Measurements from ENCODE around the gene HIBCH.
"Not testable (repeated sequence)": the region's sequence is repeated elsewhere in the genome, so short reads cannot be mapped to it uniquely, and the experiment has no call there.

The HIBCH gene

GRCh38 chr2:190311893-190312634 lies 7.6 kb downstream of the HIBCH start:
- DNase-seq (ENCODE audit: low spot score) = no peak
- Histone ChIP-seq H3K4me3 (no peak overlapping the region), H3K27ac (no peak overlapping the region)
- TF ChIP-seq CTCF (IDR thresholded peaks at IDR 0.05) = no peak

DNA sequence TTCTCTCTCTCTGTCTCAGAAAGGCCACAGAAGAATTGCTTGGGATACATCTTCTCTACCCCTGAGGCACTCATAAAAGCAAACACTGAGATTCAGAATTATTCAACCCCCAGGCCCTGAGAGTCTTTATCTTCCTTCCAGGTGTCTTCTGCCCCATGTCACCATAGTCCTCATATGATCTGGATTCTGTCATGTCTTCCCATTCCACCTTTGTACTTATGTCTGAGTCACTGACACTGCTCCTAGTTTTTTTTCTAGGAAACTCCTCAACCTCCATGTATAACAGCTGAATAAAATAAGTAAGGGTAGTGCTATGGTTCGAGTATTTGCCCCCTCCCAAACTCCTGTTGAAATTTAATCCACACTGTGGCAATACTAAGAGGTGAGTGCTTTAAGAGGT lies 11.6 kb downstream of the HIBCH start:
- no peak for DNase-seq (ENCODE audit: low spot score)
- Histone ChIP-seq H3K27ac (no peak overlapping the region), H3K4me3 (no peak overlapping the region)
- TF ChIP-seq CTCF (IDR thresholded peaks at IDR 0.05) = no peak

- DNase-seq (ENCODE audit: low spot score) = no peak
- H3K4me3 ChIP-seq = no peak overlapping the region
- TF ChIP-seq CTCF (IDR thresholded peaks at IDR 0.05) = no peak
- no peak overlapping the region for H3K27ac ChIP-seq
These were observed 15.2 kb downstream of the HIBCH start for GRCh38 chr2:190304404-190304803.

DNA sequence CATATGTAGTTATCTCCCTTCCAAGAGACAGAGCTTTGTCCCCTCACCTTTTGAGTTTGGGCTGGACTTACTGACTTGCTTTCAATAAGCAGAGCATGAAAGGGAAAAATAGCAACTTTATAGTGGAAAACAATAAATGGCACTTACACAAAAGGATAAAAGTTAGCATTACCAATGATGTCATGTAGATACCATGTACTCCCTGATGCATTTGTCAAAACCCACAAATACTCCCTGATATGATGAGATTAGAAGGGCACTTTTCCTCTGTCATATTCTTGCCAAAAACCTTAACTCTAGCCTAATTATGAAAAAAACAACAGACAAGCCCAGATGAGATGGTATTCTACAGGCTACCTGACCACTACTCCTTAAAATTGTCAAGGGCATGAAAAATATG lies 16.0 kb downstream of the HIBCH start:
- no peak for TF ChIP-seq CTCF (IDR thresholded peaks at IDR 0.05)

DNA sequence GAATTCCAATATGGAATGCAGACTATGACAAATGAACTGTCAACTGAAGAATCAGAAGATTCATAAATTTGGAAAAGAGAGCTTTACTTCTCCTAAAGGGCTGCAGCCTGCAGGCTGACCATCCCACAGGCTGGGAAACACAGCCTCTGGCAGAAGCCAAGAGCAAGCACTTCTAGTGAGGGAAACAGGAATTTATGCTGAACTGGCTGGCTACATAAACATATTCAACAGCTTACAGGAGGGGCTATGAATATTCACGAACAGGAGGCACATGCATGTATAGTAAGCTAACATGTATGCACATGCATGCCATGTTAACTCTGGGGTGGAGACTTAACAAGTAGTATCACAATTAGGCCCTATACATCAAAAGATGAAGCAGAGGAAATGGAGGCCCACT lies 17.6 kb downstream of the HIBCH start:
- Histone ChIP-seq H3K4me3 (no peak overlapping the region), H3K27ac (no peak overlapping the region)
- TF ChIP-seq CTCF (IDR thresholded peaks at IDR 0.05) = no peak
- no peak for DNase-seq (ENCODE audit: low spot score)

More for the DNA sequence above, 16.0 kb downstream of the HIBCH start:
- no peak overlapping the region for H3K4me3 ChIP-seq
- H3K27ac ChIP-seq = no peak overlapping the region
- DNase-seq (ENCODE audit: low spot score) = no peak

DNA sequence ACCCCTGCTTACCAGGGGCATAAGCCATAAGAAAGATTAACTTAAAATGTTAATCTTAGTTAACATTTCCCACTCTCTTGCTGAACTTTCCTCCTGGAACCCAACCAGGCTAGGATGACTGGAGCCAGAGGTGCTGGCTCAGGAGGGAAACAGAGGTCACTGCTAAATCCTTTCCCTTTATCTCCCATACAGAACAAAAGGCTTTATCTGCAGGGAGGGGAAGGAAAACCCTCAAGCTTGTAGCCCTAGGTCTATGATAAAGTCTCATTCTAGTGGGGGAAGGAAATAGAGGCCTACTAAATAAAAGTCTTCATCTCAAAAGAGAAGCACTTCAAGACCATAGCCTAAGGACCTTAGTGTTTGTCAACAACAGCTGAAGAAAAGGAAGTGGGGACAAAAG lies 18.6 kb downstream of the HIBCH start:
- no peak for TF ChIP-seq CTCF (IDR thresholded peaks at IDR 0.05)
- H3K4me3 ChIP-seq = no peak overlapping the region
- H3K27ac ChIP-seq = no peak overlapping the region
- DNase-seq (ENCODE audit: low spot score) = no peak

DNA sequence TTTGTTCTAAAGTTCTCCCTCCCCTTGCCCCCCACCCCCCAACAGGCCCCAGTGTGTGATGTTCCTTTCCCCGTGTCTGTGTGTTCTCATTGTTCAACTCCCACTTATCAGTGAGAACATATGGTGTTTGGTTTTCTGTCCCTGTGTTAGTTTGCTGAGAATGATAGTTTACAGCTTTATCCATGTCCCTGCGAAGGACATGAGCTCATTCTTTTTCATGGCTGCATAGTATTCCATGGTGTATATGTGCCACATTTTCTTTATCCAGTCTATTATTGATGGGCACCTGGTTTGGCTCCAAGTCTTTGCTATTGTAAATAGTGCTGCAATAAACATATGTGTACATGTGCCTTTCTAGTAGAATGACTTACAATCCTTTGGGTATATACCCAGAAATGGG lies 21.7 kb downstream of the HIBCH start:
- not testable (repeated sequence) for H3K4me3 ChIP-seq; DNase-seq (ENCODE audit: low spot score); H3K27ac ChIP-seq
